CD8-positive, alpha-beta memory T cell (primary cell): ENCODE data around the gene TMEM51. TPM values are rescaled to one million over a fixed set of nuclear protein-coding genes. Genes with fewer than 3 reads are reported as not detected.

Experiments
- CTCF ChIA-PET: fragments of 350-600 bp; sonication (Branson Sonifier 250); formaldehyde crosslinking; loops from one replicate; lab custom pipeline; 2021; ENCODE audit warnings: antibody characterized with exemption; lab: Charles Lee
- POLR2A ChIA-PET: fragments of 350-600 bp; sonication (Branson Sonifier 250); formaldehyde crosslinking; loops from one replicate; lab custom pipeline; 2021; ENCODE audit warnings: antibody characterized with exemption; lab: Charles Lee
- DNase-seq, 5 donors: peaks; one replicate each; pipeline versions ENCODE4 v3.0.0 to v3.0.0-alpha.2; 2020 to 2022; ENCODE audit warnings: mixed read lengths in 1 of 5
- H3K27ac ChIP-seq: one replicate; pipeline ENCODE4 v1.7.0; 2013; ENCODE audit warnings: low read depth, mild to moderate bottlenecking, low read length, moderate library complexity
- H3K27me3 ChIP-seq: 2 replicates; pipeline ENCODE4 v1.7.0; 2013; ENCODE audit warnings: low read length, mild to moderate bottlenecking; ENCODE audit not compliant: insufficient read depth, poor library complexity, severe bottlenecking
- H3K36me3 ChIP-seq: 2 replicates; pipeline ENCODE4 v1.7.0; 2013; ENCODE audit warnings: mild to moderate bottlenecking, low read length, moderate library complexity; ENCODE audit not compliant: insufficient read depth
- H3K4me1 ChIP-seq: 2 replicates; pipeline ENCODE4 v1.7.0; 2013; ENCODE audit warnings: mild to moderate bottlenecking, low read length, moderate library complexity; ENCODE audit not compliant: insufficient read depth
- H3K4me3 ChIP-seq: 2 replicates; pipeline ENCODE4 v1.7.0; 2013; ENCODE audit warnings: mild to moderate bottlenecking, low read length
- H3K9me3 ChIP-seq: 2 replicates; pipeline ENCODE4 v1.7.0; 2013; ENCODE audit warnings: mild to moderate bottlenecking, low read length
- H3K27ac Mint-ChIP-seq, 8 donors: one replicate each; pipeline ENCODE4 v1.8.0; 2020 to 2021; ENCODE audit warnings: mixed read lengths in 8 of 8, mild to moderate bottlenecking in 6 of 8, inconsistent platforms in 3 of 8, moderate library complexity in 3 of 8
- H3K27me3 Mint-ChIP-seq, 2 donors: one replicate each; pipeline ENCODE4 v1.8.0; 2020 to 2021; ENCODE audit warnings: mixed read lengths in 2 of 2, mild to moderate bottlenecking in 1 of 2, moderate library complexity in 1 of 2
- H3K36me3 Mint-ChIP-seq, 3 donors: one replicate each; pipeline ENCODE4 v1.8.0; 2020 to 2021; ENCODE audit warnings: mixed read lengths in 3 of 3, inconsistent platforms in 1 of 3, mild to moderate bottlenecking in 1 of 3
- H3K4me1 Mint-ChIP-seq, 3 donors: one replicate each; pipeline ENCODE4 v1.8.0; 2020 to 2021; ENCODE audit warnings: mixed read lengths in 3 of 3, inconsistent platforms in 1 of 3, mild to moderate bottlenecking in 1 of 3
- H3K4me3 Mint-ChIP-seq, 7 donors: one replicate each; pipeline ENCODE4 v1.8.0; 2020 to 2021; ENCODE audit warnings: mixed read lengths in 7 of 7, mild to moderate bottlenecking in 6 of 7, moderate library complexity in 4 of 7, inconsistent platforms in 2 of 7
- H3K9me3 Mint-ChIP-seq, 5 donors: one replicate each; pipeline ENCODE4 v1.8.0; 2020 to 2022; ENCODE audit warnings: mixed read lengths in 5 of 5, mild to moderate bottlenecking in 3 of 5, moderate library complexity in 2 of 5, inconsistent platforms in 1 of 5
- polyA plus RNA-seq: library from polyadenylated mRNA; unstranded; fragments of 300-500 nt; fragmentation: Illumina TruSeq; gene quantifications from one replicate; pipeline ENCODE4 v1.2.3, GENCODE V29; 2021
- total RNA-seq, 2 experiments: library from RNA; stranded (reverse); gene quantifications; one replicate each; pipeline ENCODE4 v1.2.3, GENCODE V29; 2021

The TMEM51 gene
- total and polyA plus RNA-seq, 3 experiments from 2014 or later: 0.11 to 0.24 TPM; not detected in 1

GRCh38 chr1:15155888-15156741, 2.6 kb downstream of the TMEM51 start:
- Histone ChIP-seq H3K4me3 (no peak overlapping the region), H3K36me3 (no peaks in the 10 kb centered on the region), H3K4me1 (peaks cover 14% of the 10 kb centered on the region), H3K27me3 (peaks cover 20% of the 10 kb centered on the region), H3K27ac (no peak overlapping the region), H3K9me3 (no peaks in the 10 kb centered on the region)
- peaks cover 34 to 41% of the 10 kb centered on the region in 2 donors for H3K27me3 Mint-ChIP-seq
- DNase-seq: no peak
- H3K4me1 Mint-ChIP-seq: peaks cover 14 to 36% (median 33%) of the 10 kb centered on the region in 3 donors
- H3K36me3 Mint-ChIP-seq: no peaks in the 10 kb centered on the region
- ChIA-PET CTCF (interaction anchor here (0.9 to 2.6 kb wide), 2 partner anchors 17 to 28 kb away, joined by 3 to 5 read pairs; no protein-coding TSS in a partner anchor), POLR2A (no interaction called here)
- peak overlapping the region in 3 of 8 donors; percentile 44 to 70 (median 65) for H3K27ac Mint-ChIP-seq
- peak overlapping the region in 6 of 7 donors; percentile 42 to 81 (median 66) for H3K4me3 Mint-ChIP-seq
- no peaks in the 10 kb centered on the region for H3K9me3 Mint-ChIP-seq

GRCh38 chr1:15156807-15157380, 3.3 kb downstream of the TMEM51 start:
- Histone ChIP-seq H3K4me3 (no peak overlapping the region), H3K36me3 (no peaks in the 10 kb centered on the region), H3K27ac (no peak overlapping the region), H3K27me3 (peaks cover 13% of the 10 kb centered on the region), H3K9me3 (no peaks in the 10 kb centered on the region), H3K4me1 (peaks cover 14% of the 10 kb centered on the region)
- Mint-ChIP-seq H3K36me3 (no peaks in the 10 kb centered on the region), H3K27me3 (peaks cover 31 to 34% of the 10 kb centered on the region in 2 donors), H3K4me3 (peak overlapping the region in 6 of 7 donors; percentile 42 to 81 (median 66)), H3K4me1 (peaks cover 14 to 33% (median 33%) of the 10 kb centered on the region in 3 donors), H3K27ac (peak overlapping the region in 2 of 8 donors; percentile 42 to 92), H3K9me3 (no peaks in the 10 kb centered on the region)
- CTCF ChIA-PET: interaction anchor here (2.6 kb wide), 1 partner anchor 28 kb away, joined by 5 read pairs; no protein-coding TSS in a partner anchor
- POLR2A ChIA-PET: no interaction called here
- DNase-seq: no peak

- CTCF ChIA-PET: no interaction called here
- Histone ChIP-seq H3K9me3 (no peaks in the 10 kb centered on the region), H3K27me3 (peaks cover 7% of the 10 kb centered on the region), H3K4me3 (no peak overlapping the region), H3K27ac (no peak overlapping the region), H3K4me1 (peaks cover 14% of the 10 kb centered on the region), H3K36me3 (no peaks in the 10 kb centered on the region)
- no peak overlapping the region for H3K4me3 Mint-ChIP-seq
- H3K27ac Mint-ChIP-seq: no peak overlapping the region
- no peaks in the 10 kb centered on the region for H3K36me3 Mint-ChIP-seq
- peaks cover 12 to 33% (median 28%) of the 10 kb centered on the region in 3 donors for H3K4me1 Mint-ChIP-seq
- POLR2A ChIA-PET: no interaction called here
- peaks cover 25 to 26% of the 10 kb centered on the region in 2 donors for H3K27me3 Mint-ChIP-seq
- H3K9me3 Mint-ChIP-seq: no peaks in the 10 kb centered on the region
- DNase-seq: no peak
These were observed 4.2 kb downstream of the TMEM51 start for GRCh38 chr1:15157524-15158399.

GRCh38 chr1:15158506-15159165, 5.1 kb downstream of the TMEM51 start:
- ChIA-PET CTCF (no interaction called here), POLR2A (no interaction called here)
- no peak for DNase-seq
- Mint-ChIP-seq H3K27me3 (peaks cover 25 to 26% of the 10 kb centered on the region in 2 donors), H3K36me3 (no peaks in the 10 kb centered on the region), H3K9me3 (no peaks in the 10 kb centered on the region), H3K4me3 (no peak overlapping the region), H3K4me1 (peaks cover 12 to 33% (median 25%) of the 10 kb centered on the region in 3 donors), H3K27ac (no peak overlapping the region)
- Histone ChIP-seq H3K4me1 (peaks cover 14% of the 10 kb centered on the region), H3K4me3 (no peak overlapping the region), H3K27ac (no peak overlapping the region), H3K27me3 (peaks cover 7% of the 10 kb centered on the region), H3K9me3 (no peaks in the 10 kb centered on the region), H3K36me3 (no peaks in the 10 kb centered on the region)

- DNase-seq: no peak
- H3K4me3 Mint-ChIP-seq: no peak overlapping the region
These were observed 5.6 kb downstream of the TMEM51 start for GRCh38 chr1:15159166-15159555.

GRCh38 chr1:15160626-15161025, 7.1 kb downstream of the TMEM51 start:
- Mint-ChIP-seq H3K4me3 (peak overlapping the region in 1 of 7 donors; percentile 18), H3K9me3 (no peaks in the 10 kb centered on the region), H3K4me1 (peaks cover 7 to 22% (median 14%) of the 10 kb centered on the region in 3 donors), H3K36me3 (no peaks in the 10 kb centered on the region), H3K27ac (no peak overlapping the region), H3K27me3 (peaks cover 15 to 22% of the 10 kb centered on the region in 2 donors)
- ChIA-PET CTCF (no interaction called here), POLR2A (no interaction called here)
- H3K9me3 ChIP-seq: no peaks in the 10 kb centered on the region
- H3K36me3 ChIP-seq: no peaks in the 10 kb centered on the region
- peaks cover 9% of the 10 kb centered on the region for H3K4me1 ChIP-seq
- no peak overlapping the region for H3K4me3 ChIP-seq
- H3K27me3 ChIP-seq: no peaks in the 10 kb centered on the region
- DNase-seq: no peak
- no peak overlapping the region for H3K27ac ChIP-seq

More at GRCh38 chr1:15159166-15159555, 5.6 kb downstream of the TMEM51 start:
- POLR2A ChIA-PET: no interaction called here
- Mint-ChIP-seq H3K36me3 (no peaks in the 10 kb centered on the region), H3K9me3 (no peaks in the 10 kb centered on the region), H3K27me3 (peaks cover 24 to 26% of the 10 kb centered on the region in 2 donors), H3K4me1 (peaks cover 11 to 31% (median 23%) of the 10 kb centered on the region in 3 donors), H3K27ac (no peak overlapping the region)
- peaks cover 3% of the 10 kb centered on the region for H3K27me3 ChIP-seq
- no peak overlapping the region for H3K27ac ChIP-seq
- no peaks in the 10 kb centered on the region for H3K9me3 ChIP-seq
- H3K36me3 ChIP-seq: no peaks in the 10 kb centered on the region
- no peak overlapping the region for H3K4me3 ChIP-seq
- CTCF ChIA-PET: no interaction called here
- H3K4me1 ChIP-seq: peaks cover 12% of the 10 kb centered on the region

- CTCF ChIA-PET: interaction anchor here (0.7 kb wide), 1 partner anchor 1161 kb away, joined by 5 read pairs; no protein-coding TSS in a partner anchor
- Mint-ChIP-seq H3K9me3 (no peaks in the 10 kb centered on the region), H3K27me3 (peaks cover 6 to 22% of the 10 kb centered on the region in 2 donors)
These were observed 13.8 kb downstream of the TMEM51 start for GRCh38 chr1:15167386-15167785.

More at GRCh38 chr1:15167386-15167785, 13.8 kb downstream of the TMEM51 start:
- Mint-ChIP-seq H3K4me1 (no peaks in the 10 kb centered on the region), H3K36me3 (no peaks in the 10 kb centered on the region), H3K4me3 (no peak overlapping the region), H3K27ac (no peak overlapping the region)
- Histone ChIP-seq H3K9me3 (no peaks in the 10 kb centered on the region), H3K4me1 (no peaks in the 10 kb centered on the region), H3K27me3 (no peaks in the 10 kb centered on the region), H3K4me3 (no peak overlapping the region), H3K27ac (no peak overlapping the region), H3K36me3 (no peaks in the 10 kb centered on the region)
- DNase-seq: no peak
- POLR2A ChIA-PET: no interaction called here
